Stimulated activated naive CD8-positive, alpha-beta T cell treated with anti-CD3 and anti-CD28 coated beads, Interleukin-15, Interleukin-2, amounts not matched to agents 100 ng/mL and 50 ng/mL, for 24 hours (primary cell): Measurements from ENCODE around the gene STOX1.
A peak's percentile ranks its signal among the peaks of the same experiment; 100 is the strongest.
"Not testable (repeated sequence)": the region's sequence is repeated elsewhere in the genome, so short reads cannot be mapped to it uniquely, and the experiment has no call there.

Source experiments
- H3K27ac Mint-ChIP-seq: one replicate; pipeline ENCODE4 v1.8.0; 2021; ENCODE audit warnings: mild to moderate bottlenecking, mixed read lengths
- H3K27me3 Mint-ChIP-seq: one replicate; pipeline ENCODE4 v1.8.0; 2021; ENCODE audit warnings: mixed read lengths
- H3K36me3 Mint-ChIP-seq: one replicate; pipeline ENCODE4 v1.8.0; 2021; ENCODE audit warnings: low read depth, mixed read lengths
- H3K4me1 Mint-ChIP-seq: one replicate; pipeline ENCODE4 v1.8.0; 2021; ENCODE audit warnings: low read depth, mixed read lengths
- H3K4me3 Mint-ChIP-seq: one replicate; pipeline ENCODE4 v1.8.0; 2021; ENCODE audit warnings: mild to moderate bottlenecking, mixed read lengths
- H3K9me3 Mint-ChIP-seq: one replicate; pipeline ENCODE4 v1.8.0; 2021; ENCODE audit warnings: mixed read lengths

Gene STOX1

GRCh38 chr10:68813559-68813958 lies 13.8 kb upstream of the STOX1 start:
- Mint-ChIP-seq H3K4me3 (no peak overlapping the region), H3K9me3 (no peaks in the 10 kb centered on the region), H3K27me3 (no peaks in the 10 kb centered on the region), H3K4me1 (no peaks in the 10 kb centered on the region), H3K27ac (no peak overlapping the region), H3K36me3 (no peaks in the 10 kb centered on the region)

- Mint-ChIP-seq H3K4me3 (no peak overlapping the region), H3K27ac (no peak overlapping the region), H3K4me1 (no peaks in the 10 kb centered on the region), H3K9me3 (no peaks in the 10 kb centered on the region), H3K27me3 (no peaks in the 10 kb centered on the region), H3K36me3 (no peaks in the 10 kb centered on the region)
Measured at GRCh38 chr10:68816796-68817412, 10.4 kb upstream of the STOX1 start.

GRCh38 chr10:68820359-68820758 lies 7.0 kb upstream of the STOX1 start:
- H3K27ac Mint-ChIP-seq, H3K27me3 Mint-ChIP-seq, H3K4me3 Mint-ChIP-seq, H3K36me3 Mint-ChIP-seq, H3K4me1 Mint-ChIP-seq, H3K9me3 Mint-ChIP-seq: not testable (repeated sequence)

GRCh38 chr10:68822626-68823025 lies 4.7 kb upstream of the STOX1 start:
- H3K4me3 Mint-ChIP-seq, H3K27me3 Mint-ChIP-seq, H3K27ac Mint-ChIP-seq, H3K9me3 Mint-ChIP-seq, H3K36me3 Mint-ChIP-seq, H3K4me1 Mint-ChIP-seq: not testable (repeated sequence)

DNA sequence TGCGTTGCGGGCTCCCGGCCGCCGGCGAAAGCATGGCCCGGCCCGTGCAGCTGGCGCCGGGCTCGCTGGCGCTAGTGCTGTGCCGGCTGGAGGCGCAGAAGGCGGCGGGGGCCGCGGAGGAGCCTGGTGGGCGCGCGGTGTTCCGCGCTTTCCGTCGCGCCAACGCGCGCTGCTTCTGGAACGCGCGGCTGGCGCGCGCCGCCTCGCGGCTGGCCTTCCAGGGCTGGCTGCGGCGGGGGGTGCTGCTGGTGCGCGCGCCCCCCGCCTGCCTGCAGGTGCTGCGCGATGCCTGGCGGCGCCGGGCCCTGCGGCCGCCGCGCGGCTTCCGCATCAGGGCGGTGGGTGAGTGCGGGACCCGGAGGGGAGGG lies 245 bp downstream of the STOX1 start:
- peaks cover 13% of the 10 kb centered on the region for H3K4me1 Mint-ChIP-seq
- not testable (repeated sequence) for H3K4me3 Mint-ChIP-seq, H3K27me3 Mint-ChIP-seq, H3K36me3 Mint-ChIP-seq, H3K27ac Mint-ChIP-seq, H3K9me3 Mint-ChIP-seq

DNA sequence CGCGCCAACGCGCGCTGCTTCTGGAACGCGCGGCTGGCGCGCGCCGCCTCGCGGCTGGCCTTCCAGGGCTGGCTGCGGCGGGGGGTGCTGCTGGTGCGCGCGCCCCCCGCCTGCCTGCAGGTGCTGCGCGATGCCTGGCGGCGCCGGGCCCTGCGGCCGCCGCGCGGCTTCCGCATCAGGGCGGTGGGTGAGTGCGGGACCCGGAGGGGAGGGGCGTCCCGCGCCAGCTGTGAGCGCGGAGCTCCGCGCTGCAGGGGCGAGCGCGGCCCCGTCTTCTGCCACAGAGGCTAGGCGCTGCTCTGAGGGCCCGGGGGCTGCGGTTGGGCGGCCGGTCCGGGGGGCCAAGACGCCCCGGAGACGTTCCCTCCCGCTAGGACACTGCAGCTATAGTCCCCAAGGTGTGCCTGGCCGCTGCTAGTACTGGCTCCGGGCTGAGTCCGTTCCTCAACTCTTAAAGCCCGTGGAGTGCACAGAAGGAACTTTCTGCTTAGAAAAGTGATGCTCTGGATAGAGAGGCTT lies 811 bp downstream of the STOX1 start:
- Mint-ChIP-seq H3K4me1 (peaks cover 13% of the 10 kb centered on the region), H3K4me3 (peak overlapping the region; percentile 59)
- not testable (repeated sequence) for H3K27me3 Mint-ChIP-seq, H3K27ac Mint-ChIP-seq, H3K9me3 Mint-ChIP-seq, H3K36me3 Mint-ChIP-seq

DNA sequence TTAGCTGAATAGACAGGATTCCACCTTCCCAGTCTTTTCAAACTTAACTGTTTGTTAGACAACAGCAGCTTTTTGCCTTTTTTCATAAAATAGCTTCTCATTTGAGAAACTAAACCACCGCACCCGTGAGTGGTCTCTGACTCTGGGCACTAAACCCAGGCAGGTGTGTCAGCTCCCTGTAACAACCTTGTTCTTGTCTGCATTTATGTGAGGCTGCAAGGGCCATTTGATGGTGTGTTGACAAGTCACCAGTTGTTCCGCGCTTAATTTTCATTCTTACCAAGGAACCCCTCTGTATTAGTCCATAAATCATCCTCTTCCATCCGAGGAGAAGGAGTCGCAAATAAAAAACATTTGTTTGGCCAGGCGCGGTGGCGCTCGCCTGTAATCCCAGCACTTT lies 1.5 kb downstream of the STOX1 start:
- peaks cover 13% of the 10 kb centered on the region for H3K4me1 Mint-ChIP-seq
- H3K27ac Mint-ChIP-seq: no peak overlapping the region
- no peaks in the 10 kb centered on the region for H3K36me3 Mint-ChIP-seq
- no peaks in the 10 kb centered on the region for H3K27me3 Mint-ChIP-seq
- no peaks in the 10 kb centered on the region for H3K9me3 Mint-ChIP-seq
- H3K4me3 Mint-ChIP-seq: peak overlapping the region; percentile 59

GRCh38 chr10:68829521-68829920 lies 2.2 kb downstream of the STOX1 start:
- Mint-ChIP-seq H3K27me3 (no peaks in the 10 kb centered on the region), H3K9me3 (no peaks in the 10 kb centered on the region), H3K4me1 (peaks cover 13% of the 10 kb centered on the region), H3K27ac (no peak overlapping the region), H3K36me3 (no peaks in the 10 kb centered on the region), H3K4me3 (no peak overlapping the region)

DNA sequence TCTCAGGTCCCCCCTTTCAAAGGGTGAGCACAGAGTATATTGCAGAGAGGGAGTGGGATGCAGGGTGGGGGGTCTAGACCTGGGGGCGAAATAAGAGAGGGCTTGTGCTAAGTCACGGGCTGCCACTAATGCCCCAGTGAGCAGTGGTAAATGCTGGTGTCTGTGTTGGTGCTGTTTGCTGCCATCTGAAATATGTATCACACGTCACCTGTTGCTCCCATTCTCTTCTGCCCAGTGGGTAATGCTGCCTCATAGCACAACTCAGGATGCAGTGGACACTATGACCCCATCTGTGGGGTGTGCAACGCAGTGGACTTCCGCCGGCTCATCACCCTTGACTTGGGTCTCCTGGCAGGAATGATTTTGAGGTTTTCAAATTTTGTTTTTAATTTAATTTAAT lies 2.6 kb downstream of the STOX1 start:
- H3K27ac Mint-ChIP-seq: no peak overlapping the region
- H3K27me3 Mint-ChIP-seq: no peaks in the 10 kb centered on the region
- H3K9me3 Mint-ChIP-seq: no peaks in the 10 kb centered on the region
- H3K4me1 Mint-ChIP-seq: peaks cover 13% of the 10 kb centered on the region
- H3K4me3 Mint-ChIP-seq: no peak overlapping the region
- H3K36me3 Mint-ChIP-seq: no peaks in the 10 kb centered on the region

DNA sequence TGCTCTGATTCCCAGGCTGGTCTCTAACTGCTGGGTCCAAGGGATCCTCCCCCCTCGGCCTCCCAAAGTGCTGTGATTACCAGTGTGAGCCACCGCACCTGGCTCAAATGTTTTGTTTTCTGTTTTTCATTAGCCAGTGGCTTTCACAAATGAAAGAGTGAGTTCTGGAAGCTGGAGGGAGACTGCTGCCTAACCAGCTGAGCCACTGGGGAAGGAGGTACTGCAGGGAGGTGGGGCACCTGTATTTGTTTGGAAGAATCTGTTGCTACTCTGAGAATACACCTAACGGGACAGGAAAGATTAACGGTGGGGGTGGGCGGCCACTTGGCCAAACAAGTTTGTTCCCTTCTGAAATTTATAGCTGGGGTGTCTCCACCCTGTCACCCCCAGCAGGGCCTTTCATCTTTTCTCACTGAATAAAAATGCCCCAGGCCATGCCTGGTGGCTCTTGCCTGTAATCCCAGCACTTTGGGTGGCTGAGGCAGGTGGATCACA lies 4.7 kb downstream of the STOX1 start:
- Mint-ChIP-seq H3K27ac (no peak overlapping the region), H3K4me3 (no peak overlapping the region), H3K36me3 (no peaks in the 10 kb centered on the region), H3K27me3 (no peaks in the 10 kb centered on the region), H3K4me1 (peaks cover 5% of the 10 kb centered on the region), H3K9me3 (no peaks in the 10 kb centered on the region)

DNA sequence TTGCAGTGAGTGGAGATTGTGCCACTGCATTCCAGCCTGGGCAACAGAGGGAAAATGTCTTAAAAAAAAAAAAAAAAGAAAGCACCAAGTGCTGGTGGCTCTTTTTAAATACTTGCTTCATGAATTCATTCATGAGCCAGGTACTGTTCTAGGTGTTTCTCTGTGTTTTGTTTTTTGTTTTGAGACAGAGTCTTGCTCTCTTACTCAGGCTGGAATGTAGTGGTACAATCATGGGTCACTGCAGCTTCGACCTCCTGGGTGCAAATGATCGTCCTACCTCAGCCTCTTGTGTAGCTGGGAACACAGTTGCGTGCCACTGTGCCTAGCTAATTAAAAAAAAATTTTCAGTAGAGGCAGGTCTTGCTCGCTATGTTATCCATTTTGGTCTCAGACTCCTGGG lies 5.3 kb downstream of the STOX1 start:
- H3K27ac Mint-ChIP-seq: no peak overlapping the region
- H3K36me3 Mint-ChIP-seq: no peaks in the 10 kb centered on the region
- H3K4me1 Mint-ChIP-seq: peaks cover 5% of the 10 kb centered on the region
- H3K9me3 Mint-ChIP-seq: no peaks in the 10 kb centered on the region
- H3K27me3 Mint-ChIP-seq: no peaks in the 10 kb centered on the region
- no peak overlapping the region for H3K4me3 Mint-ChIP-seq

GRCh38 chr10:68837626-68838322 lies 10.4 kb downstream of the STOX1 start:
- H3K9me3 Mint-ChIP-seq: no peaks in the 10 kb centered on the region

GRCh38 chr10:68840650-68841049 lies 13.3 kb downstream of the STOX1 start:
- H3K9me3 Mint-ChIP-seq, H3K27me3 Mint-ChIP-seq, H3K27ac Mint-ChIP-seq, H3K36me3 Mint-ChIP-seq, H3K4me3 Mint-ChIP-seq, H3K4me1 Mint-ChIP-seq: not testable (repeated sequence)

More at GRCh38 chr10:68837626-68838322, 10.4 kb downstream of the STOX1 start:
- Mint-ChIP-seq H3K27ac (no peak overlapping the region), H3K4me3 (no peak overlapping the region), H3K4me1 (no peaks in the 10 kb centered on the region), H3K27me3 (no peaks in the 10 kb centered on the region), H3K36me3 (no peaks in the 10 kb centered on the region)

- H3K27ac Mint-ChIP-seq: no peak overlapping the region
- no peaks in the 10 kb centered on the region for H3K4me1 Mint-ChIP-seq
- no peaks in the 10 kb centered on the region for H3K27me3 Mint-ChIP-seq
- H3K9me3 Mint-ChIP-seq: no peaks in the 10 kb centered on the region
- no peaks in the 10 kb centered on the region for H3K36me3 Mint-ChIP-seq
- no peak overlapping the region for H3K4me3 Mint-ChIP-seq
Measured at GRCh38 chr10:68848281-68848680, 20.9 kb downstream of the STOX1 start.

- no peaks in the 10 kb centered on the region for H3K27me3 Mint-ChIP-seq
- no peaks in the 10 kb centered on the region for H3K4me1 Mint-ChIP-seq
- no peaks in the 10 kb centered on the region for H3K9me3 Mint-ChIP-seq
- H3K27ac Mint-ChIP-seq: no peak overlapping the region
- no peaks in the 10 kb centered on the region for H3K36me3 Mint-ChIP-seq
- no peak overlapping the region for H3K4me3 Mint-ChIP-seq
Measured at GRCh38 chr10:68848806-68849205, 21.5 kb downstream of the STOX1 start.

GRCh38 chr10:68856352-68856751 lies 29.0 kb downstream of the STOX1 start:
- Mint-ChIP-seq H3K27ac (no peak overlapping the region), H3K4me1 (no peaks in the 10 kb centered on the region), H3K27me3 (no peaks in the 10 kb centered on the region), H3K4me3 (no peak overlapping the region), H3K36me3 (peaks cover 4% of the 10 kb centered on the region), H3K9me3 (no peaks in the 10 kb centered on the region)
